Skeletal muscle tissue (tissue), 4 donors: ENCODE measurements around the gene CFAP46. TPM values are rescaled to one million over a fixed set of nuclear protein-coding genes. Genes with fewer than 3 reads are reported as not detected.

Source experiments
- H3K27ac ChIP-seq: one replicate; pipeline ENCODE4 v1.7.0; 2013; ENCODE audit warnings: mild to moderate bottlenecking, low read depth, low read length, inconsistent platforms
- H3K27me3 ChIP-seq, 3 donors: one replicate each; pipeline ENCODE4 v1.7.0; 2013; ENCODE audit warnings: low read length in 3 of 3; ENCODE audit not compliant: control insufficient read depth in 3 of 3, insufficient read depth in 3 of 3
- H3K36me3 ChIP-seq, 3 donors: one replicate each; pipeline ENCODE4 v1.7.0; 2013; ENCODE audit warnings: low read length in 3 of 3; ENCODE audit not compliant: control insufficient read depth in 3 of 3, insufficient read depth in 3 of 3
- H3K4me1 ChIP-seq, 3 donors: one replicate each; pipeline ENCODE4 v1.7.0; 2013; ENCODE audit warnings: low read length in 3 of 3, mild to moderate bottlenecking in 3 of 3; ENCODE audit not compliant: control insufficient read depth in 3 of 3, insufficient read depth in 3 of 3
- H3K4me3 ChIP-seq, 3 donors: one replicate each; pipeline ENCODE4 v1.7.0; 2013; ENCODE audit warnings: low read length in 3 of 3
- H3K9ac ChIP-seq, 3 donors: one replicate each; pipeline ENCODE4 v1.7.0; 2013; ENCODE audit warnings: low read length in 3 of 3, mild to moderate bottlenecking in 3 of 3, moderate library complexity in 2 of 3, low read depth in 1 of 3
- H3K9me3 ChIP-seq, 3 donors: one replicate each; pipeline ENCODE4 v1.7.0; 2013; ENCODE audit warnings: low read length in 3 of 3; ENCODE audit not compliant: control insufficient read depth in 3 of 3
- total RNA-seq: library from RNA; depleted of rRNA; stranded (reverse); fragments of >200 nt; gene quantifications from one replicate; pipeline ENCODE4 v1.2.3, GENCODE V29; 2014
- donor health status: Osteomylitis.

Gene CFAP46
- total RNA-seq, 1 donor from 2014 or later = not detected

GRCh38 chr10:132809232-132810140 is 132.9 kb downstream of the CFAP46 start:
- Histone ChIP-seq H3K27me3 (peaks cover 0 to 30% (median 2%) of the 10 kb centered on the region in 3 donors), H3K9me3 (no peaks in the 10 kb centered on the region), H3K9ac (no peak overlapping the region), H3K4me1 (no peaks in the 10 kb centered on the region), H3K36me3 (no peaks in the 10 kb centered on the region), H3K4me3 (no peak overlapping the region), H3K27ac (no peak overlapping the region)

GRCh38 chr10:132808383-132809231 is 133.8 kb downstream of the CFAP46 start:
- Histone ChIP-seq H3K27ac (no peak overlapping the region), H3K9ac (no peak overlapping the region), H3K9me3 (no peaks in the 10 kb centered on the region), H3K27me3 (peaks cover 0 to 25% (median 2%) of the 10 kb centered on the region in 3 donors), H3K4me1 (no peaks in the 10 kb centered on the region), H3K36me3 (no peaks in the 10 kb centered on the region), H3K4me3 (no peak overlapping the region)

- H3K4me3 ChIP-seq = no peak overlapping the region
- H3K9me3 ChIP-seq = no peaks in the 10 kb centered on the region
- no peak overlapping the region for H3K27ac ChIP-seq
- H3K9ac ChIP-seq = no peak overlapping the region
- no peaks in the 10 kb centered on the region for H3K36me3 ChIP-seq
- H3K4me1 ChIP-seq = no peaks in the 10 kb centered on the region
- peaks cover 0 to 29% (median 2%) of the 10 kb centered on the region in 3 donors for H3K27me3 ChIP-seq
Observed at GRCh38 chr10:132807621-132808049, 134.7 kb downstream of the CFAP46 start.

GRCh38 chr10:132806561-132807003 is 135.8 kb downstream of the CFAP46 start:
- no peak overlapping the region for H3K9ac ChIP-seq
- no peaks in the 10 kb centered on the region for H3K4me1 ChIP-seq
- no peak overlapping the region for H3K4me3 ChIP-seq
- no peaks in the 10 kb centered on the region for H3K36me3 ChIP-seq
- peaks cover 0 to 26% (median 8%) of the 10 kb centered on the region in 3 donors for H3K27me3 ChIP-seq
- H3K27ac ChIP-seq = no peak overlapping the region
- H3K9me3 ChIP-seq = peaks cover 0 to 4% (median 0%) of the 10 kb centered on the region in 3 donors

- peaks cover 0 to 27% (median 8%) of the 10 kb centered on the region in 3 donors for H3K27me3 ChIP-seq
- H3K36me3 ChIP-seq = no peaks in the 10 kb centered on the region
- H3K27ac ChIP-seq = no peak overlapping the region
- peaks cover 0 to 4% (median 0%) of the 10 kb centered on the region in 3 donors for H3K9me3 ChIP-seq
- no peak overlapping the region for H3K4me3 ChIP-seq
- H3K9ac ChIP-seq = no peak overlapping the region
- H3K4me1 ChIP-seq = no peaks in the 10 kb centered on the region
Observed at GRCh38 chr10:132806110-132806509, 136.3 kb downstream of the CFAP46 start.

GRCh38 chr10:132805599-132805998 is 136.8 kb downstream of the CFAP46 start:
- no peak overlapping the region for H3K4me3 ChIP-seq
- no peak overlapping the region for H3K27ac ChIP-seq
- no peak overlapping the region for H3K9ac ChIP-seq
- H3K4me1 ChIP-seq = no peaks in the 10 kb centered on the region
- H3K36me3 ChIP-seq = no peaks in the 10 kb centered on the region
- peaks cover 0 to 4% (median 0%) of the 10 kb centered on the region in 3 donors for H3K9me3 ChIP-seq
- peaks cover 0 to 23% (median 7%) of the 10 kb centered on the region in 3 donors for H3K27me3 ChIP-seq

- Histone ChIP-seq H3K9me3 (peaks cover 0 to 4% (median 0%) of the 10 kb centered on the region in 3 donors), H3K4me1 (no peaks in the 10 kb centered on the region), H3K9ac (no peak overlapping the region), H3K4me3 (no peak overlapping the region), H3K27ac (no peak overlapping the region), H3K27me3 (peaks cover 0 to 21% (median 6%) of the 10 kb centered on the region in 3 donors), H3K36me3 (no peaks in the 10 kb centered on the region)
Observed at GRCh38 chr10:132804785-132805426, 137.5 kb downstream of the CFAP46 start.

GRCh38 chr10:132804287-132804686 is 138.1 kb downstream of the CFAP46 start:
- no peaks in the 10 kb centered on the region for H3K4me1 ChIP-seq
- peaks cover 0 to 21% (median 6%) of the 10 kb centered on the region in 3 donors for H3K27me3 ChIP-seq

GRCh38 chr10:132803416-132804210 is 138.8 kb downstream of the CFAP46 start:
- Histone ChIP-seq H3K4me1 (no peaks in the 10 kb centered on the region), H3K36me3 (no peaks in the 10 kb centered on the region), H3K9ac (no peak overlapping the region), H3K9me3 (peaks cover 0 to 4% (median 0%) of the 10 kb centered on the region in 3 donors), H3K4me3 (no peak overlapping the region), H3K27ac (no peak overlapping the region), H3K27me3 (peaks cover 0 to 20% (median 6%) of the 10 kb centered on the region in 3 donors)

More at GRCh38 chr10:132804287-132804686, 138.1 kb downstream of the CFAP46 start:
- H3K9ac ChIP-seq = no peak overlapping the region
- H3K27ac ChIP-seq = no peak overlapping the region
- H3K4me3 ChIP-seq = no peak overlapping the region
- H3K36me3 ChIP-seq = no peaks in the 10 kb centered on the region
- peaks cover 0 to 4% (median 0%) of the 10 kb centered on the region in 3 donors for H3K9me3 ChIP-seq
